Activated CD4-positive, alpha-beta memory T cell treated with anti-CD3 and anti-CD28 coated beads, Interleukin-2, amount 10 ng/mL, durations not matched to agents 7 days and 5 days (primary cell): ENCODE measurements around the gene DEPDC4. TPM values are rescaled to one million over a fixed set of nuclear protein-coding genes. Genes with fewer than 3 reads are reported as not detected.
"Not testable (repeated sequence)": the region's sequence is repeated elsewhere in the genome, so short reads cannot be mapped to it uniquely, and the experiment has no call there.

Source experiments
- CTCF ChIA-PET: fragments of 350-600 bp; sonication (Branson Sonifier 250); formaldehyde crosslinking; loops from one replicate; lab custom pipeline; 2021; ENCODE audit warnings: antibody characterized with exemption, inconsistent platforms; lab: Charles Lee
- POLR2A ChIA-PET: fragments of 350-600 bp; sonication (Branson Sonifier 250); formaldehyde crosslinking; loops from one replicate; lab custom pipeline; 2021; ENCODE audit warnings: antibody characterized with exemption; lab: Charles Lee
- DNase-seq: peaks from one replicate; pipeline ENCODE4 v3.0.0-alpha.2; 2020
- H3K27ac Mint-ChIP-seq: one replicate; pipeline ENCODE4 v1.8.0; 2021; ENCODE audit warnings: mild to moderate bottlenecking, mixed read lengths
- H3K27me3 Mint-ChIP-seq: one replicate; pipeline ENCODE4 v1.8.0; 2021; ENCODE audit warnings: mixed read lengths
- H3K36me3 Mint-ChIP-seq: one replicate; pipeline ENCODE4 v1.8.0; 2021; ENCODE audit warnings: low read depth, mixed read lengths
- H3K4me1 Mint-ChIP-seq: one replicate; pipeline ENCODE4 v1.8.0; 2021; ENCODE audit warnings: mixed read lengths
- H3K4me3 Mint-ChIP-seq: one replicate; pipeline ENCODE4 v1.8.0; 2021; ENCODE audit warnings: mild to moderate bottlenecking, mixed read lengths
- H3K9me3 Mint-ChIP-seq: one replicate; pipeline ENCODE4 v1.8.0; 2021; ENCODE audit warnings: mixed read lengths
- total RNA-seq, 2 experiments: library from RNA; stranded (reverse); gene quantifications; one replicate each; pipeline ENCODE4 v1.2.3, GENCODE V29; 2021

The DEPDC4 gene
- total RNA-seq, 2 experiments from 2014 or later: 1.3 to 2.1 TPM

DNA sequence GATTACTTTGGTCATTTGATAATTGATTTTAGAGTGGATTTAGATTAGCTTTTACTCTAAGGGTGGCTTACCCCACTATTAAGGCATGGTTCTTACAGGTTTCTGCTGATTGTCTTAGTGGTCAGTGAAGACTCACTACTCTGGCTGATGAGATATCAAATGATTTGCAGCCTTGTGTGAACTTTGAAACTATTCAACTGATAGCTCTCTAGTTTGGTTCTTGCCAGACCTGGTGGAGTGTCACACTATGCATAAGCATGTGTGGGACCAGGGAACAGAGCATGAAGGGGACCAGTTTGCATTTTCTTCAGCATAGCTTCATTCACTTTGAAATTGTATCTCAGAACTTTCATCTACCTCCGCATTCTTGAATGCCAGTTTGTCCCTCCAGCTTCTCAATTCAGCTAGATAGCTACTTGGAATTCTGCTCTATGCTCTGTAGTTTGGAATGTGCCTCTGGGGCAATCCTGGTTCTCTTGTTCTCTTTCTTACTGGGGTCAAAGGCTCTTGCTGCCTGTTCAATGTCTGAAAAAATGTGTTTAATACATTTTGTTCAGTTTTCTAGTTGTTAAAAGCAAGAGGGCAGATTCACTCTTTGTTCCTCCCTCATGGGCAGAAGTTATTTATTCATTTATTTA, 12.8 kb upstream of the DEPDC4 start:
- no peaks in the 10 kb centered on the region for H3K27me3 Mint-ChIP-seq
- no peak overlapping the region for H3K4me3 Mint-ChIP-seq
- no peak overlapping the region for H3K27ac Mint-ChIP-seq
- no peak for DNase-seq
- no peaks in the 10 kb centered on the region for H3K9me3 Mint-ChIP-seq
- H3K4me1 Mint-ChIP-seq: peaks cover 6% of the 10 kb centered on the region
- H3K36me3 Mint-ChIP-seq: peaks cover 23% of the 10 kb centered on the region
- ChIA-PET CTCF (no interaction called here), POLR2A (interaction anchor here (0.8 kb wide), 1 partner anchor 11 kb away, joined by 3 read pairs; no protein-coding TSS in a partner anchor)

DNA sequence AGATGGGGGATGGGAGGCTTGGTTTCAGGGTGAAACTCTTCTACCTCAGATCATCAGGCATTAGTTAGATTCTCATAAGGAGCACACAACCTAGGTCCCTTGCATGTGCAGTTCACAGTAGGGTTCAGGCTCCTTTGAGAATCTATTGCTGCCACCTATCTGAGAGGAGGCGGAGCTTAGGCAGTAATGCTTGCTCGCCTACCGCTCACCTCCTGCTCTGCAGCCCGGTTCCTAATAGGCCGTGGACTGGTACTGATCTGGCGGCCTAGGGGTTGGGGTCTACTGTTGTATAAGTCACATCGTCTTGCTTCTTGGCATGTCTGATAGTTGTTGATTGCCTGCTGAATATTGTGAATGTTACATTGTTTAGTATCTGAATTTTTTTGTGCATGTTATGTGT, 12.3 kb upstream of the DEPDC4 start:
- Mint-ChIP-seq H3K27me3 (no peaks in the 10 kb centered on the region), H3K4me1 (peaks cover 6% of the 10 kb centered on the region), H3K36me3 (peaks cover 23% of the 10 kb centered on the region), H3K9me3 (no peaks in the 10 kb centered on the region), H3K27ac (no peak overlapping the region), H3K4me3 (no peak overlapping the region)
- POLR2A ChIA-PET: no interaction called here
- CTCF ChIA-PET: no interaction called here
- no peak for DNase-seq

DNA sequence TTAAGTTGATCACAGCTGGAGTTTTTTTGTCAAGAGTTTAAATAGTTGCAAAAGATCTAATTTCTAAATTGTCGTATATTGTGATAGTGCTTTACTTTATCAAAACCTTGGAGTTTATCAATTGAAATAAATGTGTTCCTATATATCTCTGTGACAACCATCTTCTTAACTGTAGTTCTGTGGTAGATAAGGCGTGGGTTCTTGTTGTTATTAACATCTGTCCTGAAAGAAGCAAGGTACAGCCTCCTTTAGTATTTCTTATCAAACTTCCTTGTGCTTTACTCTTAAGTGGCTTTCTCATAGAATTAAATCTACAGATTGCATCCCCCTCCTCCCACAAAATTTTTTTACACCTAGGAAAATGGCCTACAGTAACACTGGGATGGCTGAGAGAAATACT, 7.4 kb upstream of the DEPDC4 start:
- peaks cover 24% of the 10 kb centered on the region for H3K4me1 Mint-ChIP-seq
- ChIA-PET POLR2A (no interaction called here), CTCF (no interaction called here)
- no peaks in the 10 kb centered on the region for H3K9me3 Mint-ChIP-seq
- no peaks in the 10 kb centered on the region for H3K27me3 Mint-ChIP-seq
- peaks cover 16% of the 10 kb centered on the region for H3K36me3 Mint-ChIP-seq
- H3K4me3 Mint-ChIP-seq: no peak overlapping the region
- DNase-seq: no peak
- H3K27ac Mint-ChIP-seq: no peak overlapping the region

DNA sequence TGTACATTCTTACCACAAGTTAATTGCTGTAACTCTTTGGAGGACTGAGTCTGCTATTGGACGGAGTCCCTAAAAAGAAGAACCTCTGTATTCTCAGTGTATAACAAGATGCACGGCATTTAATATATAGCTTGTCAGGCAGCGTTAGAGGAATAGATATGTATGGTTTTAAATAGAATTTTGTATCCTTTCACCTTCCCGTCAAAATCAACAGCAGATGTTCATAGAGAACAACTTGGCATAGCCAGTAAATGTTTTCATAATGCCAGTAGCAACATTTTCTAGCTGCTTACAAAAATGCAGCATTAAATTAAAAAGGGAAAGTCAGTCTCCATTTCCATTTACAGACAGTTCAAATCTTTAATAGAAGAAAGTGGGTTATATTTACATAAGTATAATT, 6.9 kb upstream of the DEPDC4 start:
- Mint-ChIP-seq H3K27ac (no peak overlapping the region), H3K9me3 (no peaks in the 10 kb centered on the region), H3K27me3 (no peaks in the 10 kb centered on the region), H3K4me3 (no peak overlapping the region), H3K36me3 (peaks cover 14% of the 10 kb centered on the region), H3K4me1 (peaks cover 29% of the 10 kb centered on the region)
- POLR2A ChIA-PET: no interaction called here
- CTCF ChIA-PET: no interaction called here
- no peak for DNase-seq

DNA sequence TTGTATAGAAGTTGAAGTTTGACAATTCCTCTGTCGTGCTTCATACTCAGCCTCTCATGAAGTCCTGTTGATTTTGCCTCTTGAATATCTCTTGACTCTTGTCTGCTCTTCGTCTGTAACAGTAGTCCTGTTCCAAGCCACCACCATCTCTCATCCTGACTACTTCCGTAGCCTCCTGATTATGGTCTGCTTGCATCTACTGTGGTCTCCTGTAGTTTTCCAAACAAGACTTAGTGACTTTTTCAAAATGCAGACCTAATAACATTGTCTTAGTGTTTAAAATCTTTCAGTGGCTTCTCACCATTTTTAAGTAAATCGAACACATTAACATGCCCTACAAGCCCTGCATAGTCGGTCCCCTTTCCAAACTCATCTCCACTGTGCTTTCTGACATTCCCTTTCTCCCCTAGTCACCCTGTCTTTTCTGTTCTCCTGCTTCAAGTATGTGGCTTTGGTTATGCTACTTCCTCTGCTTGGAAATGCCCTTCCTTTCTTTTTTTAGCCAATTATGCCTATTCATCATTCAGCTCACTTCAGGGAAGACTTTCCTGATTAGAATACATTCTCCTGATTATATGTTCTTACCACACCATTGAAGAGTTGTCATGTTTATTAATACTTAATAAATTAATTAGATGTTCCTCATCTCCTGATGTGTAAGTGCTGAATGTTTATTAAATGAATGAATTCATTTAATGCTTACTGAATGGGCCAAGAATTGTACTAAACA, 2.1 kb upstream of the DEPDC4 start:
- H3K36me3 Mint-ChIP-seq: peaks cover 7% of the 10 kb centered on the region
- H3K4me3 Mint-ChIP-seq: peak overlapping the region; percentile 91
- POLR2A ChIA-PET: interaction anchor here (0.9 to 2.9 kb wide), 3 partner anchors 11 to 130 kb away, joined by 3 to 70 read pairs (median 6); partner anchors contain the start of gene ACTR6
- peaks cover 37% of the 10 kb centered on the region for H3K4me1 Mint-ChIP-seq
- no peaks in the 10 kb centered on the region for H3K9me3 Mint-ChIP-seq
- H3K27me3 Mint-ChIP-seq: no peaks in the 10 kb centered on the region
- CTCF ChIA-PET: interaction anchor here (2.5 kb wide), 1 partner anchor 34 kb away, joined by 9 read pairs; no protein-coding TSS in a partner anchor
- no peak for DNase-seq
- H3K27ac Mint-ChIP-seq: peak overlapping the region; percentile 8

DNA sequence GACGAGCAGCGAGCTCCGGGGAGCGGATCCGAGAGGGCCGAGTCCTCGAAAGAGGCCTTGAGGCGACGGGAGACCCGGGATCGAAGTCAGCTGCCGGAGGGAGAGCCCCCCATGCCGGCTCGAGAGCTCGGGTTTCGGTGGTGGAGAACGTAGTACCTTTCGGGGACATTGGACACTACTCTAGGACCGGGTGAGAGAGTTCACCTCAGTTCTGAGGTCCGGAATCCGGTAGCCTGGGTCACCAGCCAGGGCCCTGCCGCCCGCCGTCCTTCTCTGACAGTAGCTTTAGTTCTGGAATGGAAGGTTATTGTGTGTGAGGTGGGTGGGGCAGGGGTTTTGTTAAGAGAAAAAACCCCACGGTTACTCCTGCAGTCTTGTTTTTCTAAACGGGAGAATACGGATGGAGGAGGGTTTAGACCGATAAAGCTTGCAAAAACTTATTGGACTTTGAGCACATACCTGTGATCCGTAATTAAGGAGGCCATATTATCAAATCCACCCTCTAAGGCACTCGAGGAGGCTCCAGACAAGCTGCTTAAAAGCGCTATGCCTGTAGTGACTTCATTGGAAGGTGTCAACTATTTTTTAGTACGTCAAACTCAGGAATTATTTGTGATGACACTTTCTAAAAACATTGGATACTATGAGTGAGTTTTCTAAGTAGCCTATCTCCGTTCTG, 863 bp upstream of the DEPDC4 start:
- Mint-ChIP-seq H3K4me1 (peaks cover 31% of the 10 kb centered on the region), H3K4me3 (peak overlapping the region; percentile 91), H3K36me3 (peaks cover 3% of the 10 kb centered on the region), H3K27ac (peak overlapping the region; percentile 93), H3K9me3 (no peaks in the 10 kb centered on the region), H3K27me3 (no peaks in the 10 kb centered on the region)
- no peak for DNase-seq
- ChIA-PET POLR2A (interaction anchor here (0.5 to 2.9 kb wide), 9 partner anchors 9 to 131 kb away, joined by 3 to 70 read pairs (median 4); partner anchors contain the start of gene ACTR6), CTCF (interaction anchor here (1.1 to 2.5 kb wide), 4 partner anchors 32 to 1140 kb away, joined by 3 to 10 read pairs (median 8); partner anchors contain the start of genes ACTR6 and ARL1)

- H3K9me3 Mint-ChIP-seq: no peaks in the 10 kb centered on the region
These were observed 369 bp downstream of the DEPDC4 start for GRCh38 chr12:100266585-100266834.

DNA sequence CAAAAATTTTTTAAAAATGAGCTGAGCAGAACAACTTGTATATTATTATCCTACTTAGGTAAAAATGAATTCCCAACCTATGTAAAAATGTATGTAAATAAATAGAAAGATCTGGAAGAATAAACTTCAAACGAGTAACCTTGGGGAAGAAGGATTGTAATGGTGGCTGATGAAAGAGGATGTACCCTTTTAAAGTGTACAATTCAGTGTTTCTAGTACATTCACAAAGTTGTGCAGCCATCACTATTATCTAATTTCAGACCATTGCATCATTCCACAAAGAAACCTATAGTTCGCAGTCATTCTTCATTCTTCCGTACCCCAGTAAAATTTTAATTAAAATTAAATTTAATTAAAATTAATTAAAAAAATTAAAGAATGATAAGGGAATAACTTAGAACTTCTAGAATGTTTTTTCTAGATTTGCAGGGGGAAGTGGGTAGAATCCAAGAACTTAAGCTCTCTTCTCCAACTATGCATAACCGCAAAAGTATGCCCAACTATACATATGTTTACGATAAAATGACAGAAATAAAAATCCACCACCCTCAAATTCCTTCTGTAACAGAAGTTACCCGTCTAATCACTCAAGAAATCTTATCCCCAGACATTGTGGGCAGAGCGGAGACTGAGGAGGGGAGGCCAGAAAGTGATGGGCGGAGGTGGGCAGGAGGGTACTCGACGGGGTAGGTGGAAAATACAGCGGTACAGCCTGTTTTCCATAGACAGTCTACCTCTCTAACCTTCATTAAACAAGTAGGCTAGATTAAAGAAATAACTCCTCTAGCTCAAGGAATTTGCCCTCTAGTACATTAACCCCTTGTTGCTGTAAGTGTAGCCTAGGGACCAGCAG, 921 bp downstream of the DEPDC4 start:
- ChIA-PET POLR2A (interaction anchor here (0.5 to 2.9 kb wide), 9 partner anchors 12 to 1621 kb away, joined by 3 to 70 read pairs (median 3); partner anchors contain the start of genes ACTR6, APAF1 and IKBIP), CTCF (interaction anchor here (0.8 to 2.5 kb wide), 5 partner anchors 31 to 208 kb away, joined by 3 to 10 read pairs (median 7); partner anchors contain the start of gene ACTR6)
- Mint-ChIP-seq H3K9me3 (no peaks in the 10 kb centered on the region), H3K27ac (peak overlapping the region; percentile 93), H3K4me1 (peaks cover 26% of the 10 kb centered on the region), H3K4me3 (peak overlapping the region; percentile 91), H3K27me3 (no peaks in the 10 kb centered on the region), H3K36me3 (peaks cover 3% of the 10 kb centered on the region)
- DNase-seq: no peak

More at GRCh38 chr12:100266585-100266834, 369 bp downstream of the DEPDC4 start:
- Mint-ChIP-seq H3K4me3 (peak overlapping the region; percentile 91), H3K27ac (peak overlapping the region; percentile 93), H3K4me1 (peaks cover 28% of the 10 kb centered on the region), H3K27me3 (no peaks in the 10 kb centered on the region), H3K36me3 (peaks cover 3% of the 10 kb centered on the region)
- ChIA-PET CTCF (interaction anchor here (0.8 to 2.5 kb wide), 5 partner anchors 31 to 208 kb away, joined by 3 to 10 read pairs (median 7); partner anchors contain the start of gene ACTR6), POLR2A (interaction anchor here (0.7 to 2.9 kb wide), 8 partner anchors 12 to 1622 kb away, joined by 3 to 70 read pairs (median 3); partner anchors contain the start of genes ACTR6, APAF1 and IKBIP)
- peak; percentile 94 for DNase-seq

DNA sequence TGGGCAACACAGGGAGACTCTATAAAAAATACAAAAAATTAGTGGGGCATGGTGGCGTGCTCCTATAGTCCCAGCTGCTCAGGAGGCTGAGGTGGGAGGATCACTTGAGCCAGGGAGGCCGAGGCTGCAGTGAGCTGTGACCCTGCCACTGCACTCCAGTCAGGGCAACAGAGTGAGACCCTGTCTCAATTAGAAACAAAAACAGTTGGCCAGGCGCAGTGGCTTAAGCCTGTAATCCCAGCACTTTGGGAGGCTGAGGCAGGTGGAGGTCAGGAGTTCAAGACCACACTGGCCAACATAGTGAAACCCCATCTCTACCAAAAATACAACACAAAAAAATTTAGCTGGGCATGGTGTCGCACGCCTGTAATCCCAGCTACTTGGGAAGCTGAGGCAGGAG, 1.8 kb downstream of the DEPDC4 start:
- POLR2A ChIA-PET: interaction anchor here (0.6 kb wide), 1 partner anchor 1014 kb away, joined by 4 read pairs; no protein-coding TSS in a partner anchor
- H3K4me3 Mint-ChIP-seq, H3K9me3 Mint-ChIP-seq, H3K36me3 Mint-ChIP-seq, CTCF ChIA-PET, DNase-seq, H3K27ac Mint-ChIP-seq, H3K27me3 Mint-ChIP-seq: not testable (repeated sequence)
- H3K4me1 Mint-ChIP-seq: peaks cover 24% of the 10 kb centered on the region

DNA sequence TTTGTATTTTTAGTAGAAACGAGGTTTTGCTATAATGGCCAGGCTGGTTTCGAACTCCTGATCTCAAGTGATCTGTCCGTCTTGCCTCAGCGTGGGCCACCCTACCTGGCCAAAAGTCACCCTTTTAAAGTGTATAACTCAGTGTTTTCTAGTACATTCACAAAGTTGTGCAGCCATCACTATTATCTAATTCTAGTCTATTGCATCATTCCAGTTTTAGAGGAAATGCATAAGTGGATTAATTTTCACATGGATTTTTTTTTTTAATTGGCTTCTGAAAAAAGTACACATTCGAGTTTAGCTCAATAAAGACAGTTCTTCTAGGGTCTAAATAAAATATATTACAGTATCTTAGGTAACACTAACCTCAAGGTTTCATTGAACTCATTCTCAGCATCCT, 3.7 kb downstream of the DEPDC4 start:
- Mint-ChIP-seq H3K27me3 (no peaks in the 10 kb centered on the region), H3K4me3 (no peak overlapping the region), H3K9me3 (no peaks in the 10 kb centered on the region), H3K27ac (no peak overlapping the region), H3K36me3 (no peaks in the 10 kb centered on the region), H3K4me1 (peaks cover 14% of the 10 kb centered on the region)
- POLR2A ChIA-PET: no interaction called here
- DNase-seq: no peak
- CTCF ChIA-PET: no interaction called here

- ChIA-PET CTCF (no interaction called here), POLR2A (no interaction called here)
- no peak overlapping the region for H3K4me3 Mint-ChIP-seq
- H3K4me1 Mint-ChIP-seq: peaks cover 13% of the 10 kb centered on the region
- no peaks in the 10 kb centered on the region for H3K9me3 Mint-ChIP-seq
- no peak overlapping the region for H3K27ac Mint-ChIP-seq
- DNase-seq: no peak
- H3K27me3 Mint-ChIP-seq: no peaks in the 10 kb centered on the region
- no peaks in the 10 kb centered on the region for H3K36me3 Mint-ChIP-seq
These were observed 8.8 kb downstream of the DEPDC4 start for GRCh38 chr12:100258127-100258526.

- H3K27ac Mint-ChIP-seq: no peak overlapping the region
These were observed 12.0 kb downstream of the DEPDC4 start for GRCh38 chr12:100254876-100255275.

More at GRCh38 chr12:100254876-100255275, 12.0 kb downstream of the DEPDC4 start:
- peaks cover 13% of the 10 kb centered on the region for H3K4me1 Mint-ChIP-seq
- H3K36me3 Mint-ChIP-seq: no peaks in the 10 kb centered on the region
- H3K9me3 Mint-ChIP-seq: no peaks in the 10 kb centered on the region
- H3K27me3 Mint-ChIP-seq: no peaks in the 10 kb centered on the region
- no peak for DNase-seq
- H3K4me3 Mint-ChIP-seq: no peak overlapping the region
- CTCF ChIA-PET: interaction anchor here (0.6 kb wide), 1 partner anchor 20 kb away, joined by 3 read pairs; no protein-coding TSS in a partner anchor
- POLR2A ChIA-PET: interaction anchor here (0.5 kb wide), 1 partner anchor 11 kb away, joined by 3 read pairs; no protein-coding TSS in a partner anchor
